Stomach (tissue), 9 donors: ENCODE measurements around the gene PRKN. TPM values are rescaled to one million over a fixed set of nuclear protein-coding genes. Genes with fewer than 3 reads are reported as not detected.

Experiments used
- DNase-seq, 2 donors: peaks; one replicate each; pipeline versions ENCODE4 v3.0.0 to v3.0.0-alpha.2; 2013 to 2019
- H3K27ac ChIP-seq, 5 donors: fragments of 200-600 bp in 4 of 5; sonication (generic) in 4 of 5; one replicate each; pipeline ENCODE4 v1.5.1; 2013 to 2019; ENCODE audit warnings: mild to moderate bottlenecking in 1 of 5, moderate library complexity in 1 of 5
- H3K27me3 ChIP-seq, 3 donors: fragments of 200-600 bp; sonication (generic); one replicate each; pipeline ENCODE4 v1.5.1; 2017 to 2019; ENCODE audit warnings: mixed run types in 1 of 3
- H3K36me3 ChIP-seq, 4 donors: fragments of 200-600 bp; sonication (generic); 1 replicate in 3 of 4; 2 replicates in 1 of 4; pipeline ENCODE4 v1.5.1; 2016 to 2019
- H3K4me1 ChIP-seq, 4 donors: fragments of 200-600 bp; sonication (generic); one replicate each; pipeline ENCODE4 v1.5.1; 2016 to 2019
- H3K4me3 ChIP-seq, 4 donors: fragments of 200-600 bp; sonication (generic) in 3 of 4; one replicate each; pipeline ENCODE4 v1.5.1; 2016 to 2019; ENCODE audit warnings: mild to moderate bottlenecking in 1 of 4
- H3K9me3 ChIP-seq, 4 donors: fragments of 200-600 bp; sonication (generic); one replicate each; pipeline ENCODE4 v1.5.1; 2016 to 2019
- CTCF ChIP-seq, 7 experiments: fragments of 450-650 bp in 4 of 7; fragments of 200-600 bp in 3 of 7; sonication (generic) in 3 of 7; IDR thresholded peaks; one replicate each; pipeline ENCODE4 v1.5.1; 2016 to 2019; ENCODE audit warnings: antibody characterized with exemption in 7 of 7, control low read depth in 2 of 7, mild to moderate bottlenecking in 1 of 7
- EP300 ChIP-seq: sonication (generic); formaldehyde crosslinking; IDR thresholded peaks from one replicate; pipeline ENCODE4 v1.6.1; 2017; ENCODE audit warnings: antibody characterized with exemption
- POLR2A ChIP-seq, 4 donors: fragments of 450-650 bp; IDR thresholded peaks; one replicate each; pipeline ENCODE4 v1.6.1; 2016; ENCODE audit warnings: antibody characterized with exemption in 4 of 4, control low read depth in 2 of 4, mild to moderate bottlenecking in 1 of 4, moderate library complexity in 1 of 4
- POLR2AphosphoS5 ChIP-seq, 3 donors: sonication (generic); formaldehyde crosslinking; IDR thresholded peaks; one replicate each; pipeline ENCODE4 v1.6.1; 2016; ENCODE audit warnings: antibody characterized with exemption in 3 of 3
- WGBS, 5 donors: extraction: QIAGEN DNeasy Blood & Tissue Kit in 3 of 5; methylation state at CpG; one replicate each; pipeline versions ENCODE4 v1.1.5 to v1.1.7; 2013 to 2018; 5-methylcytosine and 5-hydroxymethylcytosine counted together
- intact Hi-C: fragments of 100-400 bp; cut with DNase I; formaldehyde crosslinking; loops from one replicate; pipeline ENCODE4 v1.15.1; 2023; ENCODE audit warnings: low total_unique reads
- polyA plus RNA-seq, 3 donors: library from polyadenylated mRNA; stranded (reverse); fragments of 200-250 nt; gene quantifications; one replicate each; pipeline ENCODE4 v1.2.3, GENCODE V29; 2013
- total RNA-seq, 5 donors: library from RNA; depleted of rRNA; stranded (reverse); fragments of >200 nt; gene quantifications; one replicate each; pipeline versions ENCODE4 v1.1.0 to v1.2.3, GENCODE V29; 2014 to 2016
- donor health status: healthy with polysubstance abuse.
- donor health status: Bipolar disorder and iron deficiency.
- donor health status: healthy.

The PRKN gene
- total and polyA plus RNA-seq, 8 donors = 0.68 to 19.8 (median 9.5) TPM

GRCh38 chr6:161745594-161746141, 981.9 kb downstream of the PRKN start:
- intact Hi-C loops = no loop called here
- H3K4me3 ChIP-seq = no peak overlapping the region
- DNase-seq = peak in 1 of 2 donors; percentile 9
- H3K9me3 ChIP-seq = no peaks in the 10 kb centered on the region
- H3K27ac ChIP-seq = no peak overlapping the region
- H3K36me3 ChIP-seq = no peaks in the 10 kb centered on the region
- no peaks in the 10 kb centered on the region for H3K27me3 ChIP-seq
- WGBS, 5 donors = 62 to 85% (median 70%) methylated on average over 5 of the region's 5 CpGs
- TF ChIP-seq CTCF (IDR thresholded peaks at IDR 0.05) (no peak), POLR2AphosphoS5 (IDR thresholded peaks at IDR 0.05) (no peak), EP300 (no peak), POLR2A (IDR thresholded peaks at IDR 0.05) (no peak)
- no peaks in the 10 kb centered on the region for H3K4me1 ChIP-seq

GRCh38 chr6:161745128-161745527, 982.4 kb downstream of the PRKN start:
- Histone ChIP-seq H3K9me3 (no peaks in the 10 kb centered on the region), H3K4me1 (no peaks in the 10 kb centered on the region), H3K27ac (no peak overlapping the region), H3K27me3 (no peaks in the 10 kb centered on the region), H3K4me3 (no peak overlapping the region), H3K36me3 (no peaks in the 10 kb centered on the region)
- 67 to 83% (median 78%) methylated on average over 2 of the region's 2 CpGs for WGBS, 5 donors
- no peak for DNase-seq
- intact Hi-C loops = no loop called here
- TF ChIP-seq POLR2A (IDR thresholded peaks at IDR 0.05) (no peak), EP300 (no peak), POLR2AphosphoS5 (IDR thresholded peaks at IDR 0.05) (no peak), CTCF (IDR thresholded peaks at IDR 0.05) (no peak)

- Histone ChIP-seq H3K36me3 (no peaks in the 10 kb centered on the region), H3K4me3 (no peak overlapping the region)
- WGBS, 5 donors = 74 to 88% (median 87%) methylated on average over 14 of the region's 14 CpGs
Measured at GRCh38 chr6:161744211-161745067, 983.1 kb downstream of the PRKN start.

More at GRCh38 chr6:161744211-161745067, 983.1 kb downstream of the PRKN start:
- Histone ChIP-seq H3K9me3 (no peaks in the 10 kb centered on the region), H3K27ac (no peak overlapping the region), H3K4me1 (no peaks in the 10 kb centered on the region), H3K27me3 (no peaks in the 10 kb centered on the region)
- no peak for DNase-seq
- intact Hi-C loops = no loop called here
- TF ChIP-seq POLR2A (IDR thresholded peaks at IDR 0.05) (no peak), POLR2AphosphoS5 (IDR thresholded peaks at IDR 0.05) (no peak), CTCF (IDR thresholded peaks at IDR 0.05) (no peak), EP300 (no peak)
